Esophagus squamous epithelium (tissue), 4 donors: ENCODE results near the gene SCNM1.

Experiments used
- POLR2A ChIP-seq, 4 donors: fragments of 450-650 bp; IDR thresholded peaks; one replicate each; pipeline ENCODE4 v1.6.1; 2017; ENCODE audit warnings: antibody characterized with exemption in 4 of 4, mild to moderate bottlenecking in 4 of 4, moderate library complexity in 3 of 4
- TF ChIP-seq, protein P1 (sequence below), 6 experiments: fragments of 450-650 bp in 4 of 6; fragments of 200-600 bp in 2 of 6; sonication (generic) in 2 of 6; IDR thresholded peaks; one replicate each; pipeline ENCODE4 v1.5.1; 2016 to 2019; ENCODE audit warnings: antibody characterized with exemption in 6 of 6, mild to moderate bottlenecking in 4 of 6, moderate library complexity in 4 of 6

DNA sequence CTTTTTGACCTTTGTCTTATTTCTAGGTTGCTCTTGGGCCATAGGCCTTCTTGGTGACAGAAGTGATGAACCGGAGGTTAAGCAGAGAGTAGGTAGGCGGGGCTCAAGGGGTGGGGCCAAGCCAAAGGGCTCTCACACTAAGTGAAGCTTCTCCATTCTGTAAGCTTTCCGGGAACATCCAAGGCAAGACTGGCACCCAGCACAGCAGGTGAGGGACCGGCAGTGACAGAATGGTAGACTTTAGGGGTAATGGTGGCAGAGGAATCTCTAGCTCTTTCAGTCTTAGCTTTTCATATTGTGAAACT is 9.5 kb upstream of the SCNM1 start, which contains the start of gene TNFAIP8L2:
- no peak for TF ChIP-seq POLR2A (IDR thresholded peaks at IDR 0.05)
- TF ChIP-seq, protein P1, sequence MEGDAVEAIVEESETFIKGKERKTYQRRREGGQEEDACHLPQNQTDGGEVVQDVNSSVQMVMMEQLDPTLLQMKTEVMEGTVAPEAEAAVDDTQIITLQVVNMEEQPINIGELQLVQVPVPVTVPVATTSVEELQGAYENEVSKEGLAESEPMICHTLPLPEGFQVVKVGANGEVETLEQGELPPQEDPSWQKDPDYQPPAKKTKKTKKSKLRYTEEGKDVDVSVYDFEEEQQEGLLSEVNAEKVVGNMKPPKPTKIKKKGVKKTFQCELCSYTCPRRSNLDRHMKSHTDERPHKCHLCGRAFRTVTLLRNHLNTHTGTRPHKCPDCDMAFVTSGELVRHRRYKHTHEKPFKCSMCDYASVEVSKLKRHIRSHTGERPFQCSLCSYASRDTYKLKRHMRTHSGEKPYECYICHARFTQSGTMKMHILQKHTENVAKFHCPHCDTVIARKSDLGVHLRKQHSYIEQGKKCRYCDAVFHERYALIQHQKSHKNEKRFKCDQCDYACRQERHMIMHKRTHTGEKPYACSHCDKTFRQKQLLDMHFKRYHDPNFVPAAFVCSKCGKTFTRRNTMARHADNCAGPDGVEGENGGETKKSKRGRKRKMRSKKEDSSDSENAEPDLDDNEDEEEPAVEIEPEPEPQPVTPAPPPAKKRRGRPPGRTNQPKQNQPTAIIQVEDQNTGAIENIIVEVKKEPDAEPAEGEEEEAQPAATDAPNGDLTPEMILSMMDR (IDR thresholded peaks at IDR 0.05) = no peak
